NCI-H2107 treated with DMSO at 0.1 percent for 48 hours (cell line): Measurements from ENCODE around the gene DNAH1.

Experiments
- DNase-seq: peaks from one replicate; lab custom pipeline; 2025; ENCODE audit not compliant: unreplicated experiment; lab: John Stamatoyannopoulos, UW

DNAH1 gene

GRCh38 chr3:52402101-52402521, 86.0 kb downstream of the DNAH1 start:
- no peak for DNase-seq

GRCh38 chr3:52402706-52403270, 86.7 kb downstream of the DNAH1 start:
- DNase-seq, result no peak

- no peak for DNase-seq
Observed at GRCh38 chr3:52403271-52403841, 87.2 kb downstream of the DNAH1 start.

- no peak for DNase-seq
Observed at GRCh38 chr3:52403955-52404354, 87.8 kb downstream of the DNAH1 start.

GRCh38 chr3:52404391-52404790, 88.3 kb downstream of the DNAH1 start:
- no peak for DNase-seq

GRCh38 chr3:52405066-52405465, 88.9 kb downstream of the DNAH1 start:
- no peak for DNase-seq

- no peak for DNase-seq
Observed at GRCh38 chr3:52405601-52406110, 89.5 kb downstream of the DNAH1 start.

GRCh38 chr3:52406231-52406661, 90.1 kb downstream of the DNAH1 start:
- peak; percentile 73 for DNase-seq

- DNase-seq, result no peak
Observed at GRCh38 chr3:52406791-52407510, 90.8 kb downstream of the DNAH1 start.

GRCh38 chr3:52407779-52408178, 91.7 kb downstream of the DNAH1 start:
- DNase-seq, result no peak

GRCh38 chr3:52408466-52408865, 92.3 kb downstream of the DNAH1 start:
- DNase-seq, result no peak

GRCh38 chr3:52415800-52416199, 99.7 kb downstream of the DNAH1 start:
- DNase-seq, result no peak

GRCh38 chr3:52420388-52420787, 104.3 kb downstream of the DNAH1 start:
- DNase-seq, result no peak

- DNase-seq, result no peak
Observed at GRCh38 chr3:52422669-52423068, 106.5 kb downstream of the DNAH1 start.

- no peak for DNase-seq
Observed at GRCh38 chr3:52423173-52423572, 107.1 kb downstream of the DNAH1 start.

- DNase-seq, result peak; percentile 21
Observed at GRCh38 chr3:52428151-52429005, 112.3 kb downstream of the DNAH1 start.

- no peak for DNase-seq
Observed at GRCh38 chr3:52429031-52429430, 112.9 kb downstream of the DNAH1 start.

GRCh38 chr3:52429779-52430415, 113.8 kb downstream of the DNAH1 start:
- no peak for DNase-seq

GRCh38 chr3:52430416-52430810, 114.3 kb downstream of the DNAH1 start:
- DNase-seq, result no peak

GRCh38 chr3:52431459-52432223, 115.5 kb downstream of the DNAH1 start:
- DNase-seq, result no peak
